Measurements from ENCODE around the gene TMEM119. TPM values are rescaled to one million over a fixed set of nuclear protein-coding genes. Genes with fewer than 3 reads are reported as not detected.
A peak's percentile ranks its signal among the peaks of the same experiment; 100 is the strongest.

Gene TMEM119
- total and polyA plus RNA-seq, 10 of the 15 experiments (the other 5 are each of a cell fraction or from before 2014, with no cell fraction given): 0.11 to 0.44 (median 0.19) TPM; not detected in 5

DNA sequence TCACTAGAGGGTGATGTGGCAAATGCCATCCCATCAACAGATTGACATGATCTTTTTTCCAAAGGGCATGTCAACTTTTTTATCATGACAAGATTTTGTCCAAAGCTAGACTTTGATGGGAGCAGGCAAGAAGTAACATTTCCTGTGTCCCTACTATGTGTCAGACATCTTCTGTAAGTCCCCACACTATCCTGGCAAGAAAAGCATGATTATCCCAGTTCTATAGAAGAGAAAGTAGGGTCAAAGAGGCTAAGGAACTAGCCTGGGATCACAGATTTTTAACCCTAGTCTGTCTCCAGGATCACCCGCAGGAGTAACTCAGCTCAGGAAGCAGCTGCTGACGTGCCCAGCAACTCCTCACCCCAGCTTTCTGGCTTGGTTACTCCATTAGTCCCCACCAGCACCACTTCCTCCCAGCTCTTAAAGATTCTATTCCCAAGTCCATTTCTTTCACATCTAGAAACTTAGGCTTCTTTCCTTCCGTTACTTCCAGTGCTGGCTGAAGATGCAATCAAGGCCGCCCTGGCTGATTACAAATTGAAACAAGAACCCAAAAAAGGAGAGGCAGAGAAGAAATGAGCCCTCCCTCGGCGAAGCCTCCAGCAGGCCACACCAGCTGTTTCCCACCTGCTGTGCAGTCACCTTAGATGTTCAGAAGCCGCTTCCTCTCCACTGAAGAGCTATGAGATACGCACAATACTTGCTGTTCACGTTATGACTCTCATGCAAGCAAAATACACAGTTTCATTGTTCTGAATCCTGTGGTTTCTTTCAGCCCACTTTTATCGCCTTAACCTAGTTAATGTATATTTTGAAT, 29.3 kb downstream of the TMEM119 start (continued):
- TF ChIP-seq E2F8 (IDR thresholded peaks at IDR 0.05; ENCODE audit: low read depth, partially characterized antibody): peak; percentile 28
- peak; percentile 98 for TF ChIP-seq PAX5 (IDR thresholded peaks at IDR 0.05; ENCODE audit: borderline replicate concordance, low read depth, low read length)
- TF ChIP-seq, protein P1, sequence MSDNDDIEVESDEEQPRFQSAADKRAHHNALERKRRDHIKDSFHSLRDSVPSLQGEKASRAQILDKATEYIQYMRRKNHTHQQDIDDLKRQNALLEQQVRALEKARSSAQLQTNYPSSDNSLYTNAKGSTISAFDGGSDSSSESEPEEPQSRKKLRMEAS (IDR thresholded peaks at IDR 0.05; ENCODE audit: low read depth, low read length): 0 out of 2 replicates have a peak, but pooled peaks have one; percentile 40
- TF ChIP-seq POLR2AphosphoS2 (IDR thresholded peaks at IDR 0.05; ENCODE audit: low read depth, low read length): no peak
- TF ChIP-seq POLR2A (IDR thresholded peaks at IDR 0.05; ENCODE audit: low read depth, low read length): peak; percentile 47
- TF ChIP-seq ELK1 (IDR thresholded peaks at IDR 0.05; ENCODE audit: low read depth, low read length): no peak
- TF ChIP-seq JUNB (IDR thresholded peaks at IDR 0.05): peak; percentile 98
- TF ChIP-seq NFYA (IDR thresholded peaks at IDR 0.05; ENCODE audit: borderline replicate concordance, low read depth, low read length): no peak
- 0 out of 2 replicates have a peak, but pooled peaks have one; percentile 44 for TF ChIP-seq SIN3A (IDR thresholded peaks at IDR 0.05; ENCODE audit: low read depth, low read length)
- TF ChIP-seq GATAD2B (conservative IDR thresholded peaks at IDR 0.05; ENCODE audit: low read depth): peak; percentile 63
- no peak for TF ChIP-seq ESRRA (IDR thresholded peaks at IDR 0.05; ENCODE audit: low read length)
- peak; percentile 91 for TF ChIP-seq ZNF592 (IDR thresholded peaks at IDR 0.05)
- TF ChIP-seq, protein P2, sequence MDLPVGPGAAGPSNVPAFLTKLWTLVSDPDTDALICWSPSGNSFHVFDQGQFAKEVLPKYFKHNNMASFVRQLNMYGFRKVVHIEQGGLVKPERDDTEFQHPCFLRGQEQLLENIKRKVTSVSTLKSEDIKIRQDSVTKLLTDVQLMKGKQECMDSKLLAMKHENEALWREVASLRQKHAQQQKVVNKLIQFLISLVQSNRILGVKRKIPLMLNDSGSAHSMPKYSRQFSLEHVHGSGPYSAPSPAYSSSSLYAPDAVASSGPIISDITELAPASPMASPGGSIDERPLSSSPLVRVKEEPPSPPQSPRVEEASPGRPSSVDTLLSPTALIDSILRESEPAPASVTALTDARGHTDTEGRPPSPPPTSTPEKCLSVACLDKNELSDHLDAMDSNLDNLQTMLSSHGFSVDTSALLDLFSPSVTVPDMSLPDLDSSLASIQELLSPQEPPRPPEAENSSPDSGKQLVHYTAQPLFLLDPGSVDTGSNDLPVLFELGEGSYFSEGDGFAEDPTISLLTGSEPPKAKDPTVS (IDR thresholded peaks at IDR 0.05; ENCODE audit: low read depth, low read length): no peak
- TF ChIP-seq RFX5 (IDR thresholded peaks at IDR 0.05; ENCODE audit: low read depth, low read length): no peak
- TF ChIP-seq, protein P3, sequence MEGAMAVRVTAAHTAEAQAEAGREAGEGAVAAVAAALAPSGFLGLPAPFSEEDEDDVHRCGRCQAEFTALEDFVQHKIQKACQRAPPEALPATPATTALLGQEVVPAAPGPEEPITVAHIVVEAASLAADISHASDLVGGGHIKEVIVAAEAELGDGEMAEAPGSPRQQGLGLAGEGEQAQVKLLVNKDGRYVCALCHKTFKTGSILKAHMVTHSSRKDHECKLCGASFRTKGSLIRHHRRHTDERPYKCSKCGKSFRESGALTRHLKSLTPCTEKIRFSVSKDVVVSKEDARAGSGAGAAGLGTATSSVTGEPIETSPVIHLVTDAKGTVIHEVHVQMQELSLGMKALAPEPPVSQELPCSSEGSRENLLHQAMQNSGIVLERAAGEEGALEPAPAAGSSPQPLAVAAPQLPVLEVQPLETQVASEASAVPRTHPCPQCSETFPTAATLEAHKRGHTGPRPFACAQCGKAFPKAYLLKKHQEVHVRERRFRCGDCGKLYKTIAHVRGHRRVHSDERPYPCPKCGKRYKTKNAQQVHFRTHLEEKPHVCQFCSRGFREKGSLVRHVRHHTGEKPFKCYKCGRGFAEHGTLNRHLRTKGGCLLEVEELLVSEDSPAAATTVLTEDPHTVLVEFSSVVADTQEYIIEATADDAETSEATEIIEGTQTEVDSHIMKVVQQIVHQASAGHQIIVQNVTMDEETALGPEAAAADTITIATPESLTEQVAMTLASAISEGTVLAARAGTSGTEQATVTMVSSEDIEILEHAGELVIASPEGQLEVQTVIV (IDR thresholded peaks at IDR 0.05; ENCODE audit: borderline replicate concordance, partially characterized antibody): no peak

Data from GM12878 (cell line).